H9 (cell line): ENCODE results near the gene RRBP1. TPM values are rescaled to one million over a fixed set of nuclear protein-coding genes. Genes with fewer than 3 reads are reported as not detected.

Source experiments
- DNase-seq: peaks from one replicate; pipeline ENCODE4 v3.0.0-alpha.2; 2017
- H2AFZ ChIP-seq: one replicate; pipeline ENCODE4 v1.6.1; 2013; ENCODE audit warnings: mild to moderate bottlenecking, low read length, control low read depth, moderate library complexity
- H2AK5ac ChIP-seq: 2 replicates; pipeline ENCODE4 v1.6.1; 2013; ENCODE audit warnings: low read length, control low read depth, mixed read lengths; ENCODE audit not compliant: insufficient read length
- H2BK120ac ChIP-seq: one replicate; pipeline ENCODE4 v1.6.1; 2013; ENCODE audit warnings: low read depth, mild to moderate bottlenecking, low read length, control low read depth, inconsistent platforms; ENCODE audit not compliant: poor library complexity, severe bottlenecking
- H2BK12ac ChIP-seq: 2 replicates; pipeline ENCODE4 v1.6.1; 2013; ENCODE audit warnings: low read length, control low read depth, mixed read lengths, low read depth; ENCODE audit not compliant: insufficient read length
- H2BK15ac ChIP-seq: 2 replicates; pipeline ENCODE4 v1.6.1; 2013; ENCODE audit warnings: low read depth, low read length, control low read depth
- H2BK20ac ChIP-seq: one replicate; pipeline ENCODE4 v1.6.1; 2013; ENCODE audit warnings: low read depth, mild to moderate bottlenecking, low read length, control low read depth, inconsistent platforms; ENCODE audit not compliant: poor library complexity, severe bottlenecking
- H2BK5ac ChIP-seq: 2 replicates; pipeline ENCODE4 v1.6.1; 2013; ENCODE audit warnings: low read length, control low read depth, mixed read lengths; ENCODE audit not compliant: insufficient read length
- H3K14ac ChIP-seq: 2 replicates; pipeline ENCODE4 v1.6.1; 2013; ENCODE audit warnings: low read length, control low read depth; ENCODE audit not compliant: insufficient read depth
- H3K18ac ChIP-seq: 2 replicates; pipeline ENCODE4 v1.6.1; 2013; ENCODE audit warnings: low read depth, mild to moderate bottlenecking, mixed read lengths, low read length, control low read depth; ENCODE audit not compliant: insufficient read length
- H3K23ac ChIP-seq: 2 replicates; pipeline ENCODE4 v1.6.1; 2013; ENCODE audit warnings: low read length, control low read depth, mixed read lengths, low read depth; ENCODE audit not compliant: insufficient read length
- H3K23me2 ChIP-seq: 2 replicates; pipeline ENCODE4 v1.6.1; 2013; ENCODE audit warnings: low read depth, mild to moderate bottlenecking, mixed read lengths, low read length, control low read depth; ENCODE audit not compliant: insufficient read length, poor library complexity, severe bottlenecking
- H3K27ac ChIP-seq: 2 replicates; pipeline ENCODE4 v1.5.1; 2013; ENCODE audit warnings: low read length, control low read depth, mixed read lengths, low read depth; ENCODE audit not compliant: insufficient read length
- H3K27me3 ChIP-seq: 2 replicates; pipeline ENCODE4 v1.6.1; 2013; ENCODE audit warnings: low read length, control low read depth, inconsistent platforms; ENCODE audit not compliant: insufficient read depth
- H3K4ac ChIP-seq: 2 replicates; pipeline ENCODE4 v1.6.1; 2013; ENCODE audit warnings: low read depth, mild to moderate bottlenecking, control low read depth, inconsistent platforms, low read length, moderate library complexity
- H3K4me1 ChIP-seq: 2 replicates; pipeline ENCODE4 v1.6.1; 2013; ENCODE audit warnings: low read length, control low read depth, inconsistent platforms; ENCODE audit not compliant: insufficient read depth
- H3K4me2 ChIP-seq: 2 replicates; pipeline ENCODE4 v1.6.1; 2013; ENCODE audit warnings: low read length, control low read depth, mixed read lengths; ENCODE audit not compliant: insufficient read length, insufficient read depth
- H3K56ac ChIP-seq: 2 replicates; pipeline ENCODE4 v1.6.1; 2013; ENCODE audit warnings: low read depth, mild to moderate bottlenecking, mixed read lengths, low read length, control low read depth; ENCODE audit not compliant: insufficient read length
- H3K79me1 ChIP-seq: 2 replicates; pipeline ENCODE4 v1.6.1; 2013; ENCODE audit warnings: low read depth, mild to moderate bottlenecking, moderate library complexity, low read length, control low read depth, inconsistent platforms; ENCODE audit not compliant: insufficient read depth, poor library complexity, severe bottlenecking
- H3K79me2 ChIP-seq: 2 replicates; pipeline ENCODE4 v1.6.1; 2013; ENCODE audit warnings: low read length, control low read depth, inconsistent platforms; ENCODE audit not compliant: insufficient read depth
- H3K9ac ChIP-seq: 2 replicates; pipeline ENCODE4 v1.6.1; 2013; ENCODE audit warnings: low read length, control low read depth, mixed read lengths; ENCODE audit not compliant: insufficient read length; ENCODE audit errors: extremely low read depth
- H3K9me3 ChIP-seq: one replicate; pipeline ENCODE4 v1.6.1; 2013; ENCODE audit warnings: low read depth, low read length, inconsistent platforms; ENCODE audit not compliant: control insufficient read depth
- H3T11ph ChIP-seq: one replicate; pipeline ENCODE4 v1.6.1; 2013; ENCODE audit warnings: mild to moderate bottlenecking, low read length, control low read depth, inconsistent platforms
- H4K20me1 ChIP-seq: one replicate; pipeline ENCODE4 v1.6.1; 2013; ENCODE audit not compliant: control insufficient read depth, insufficient read length, insufficient read depth
- H4K5ac ChIP-seq: 2 replicates; pipeline ENCODE4 v1.6.1; 2013; ENCODE audit warnings: low read depth, mild to moderate bottlenecking, mixed read lengths, low read length, control low read depth; ENCODE audit not compliant: insufficient read length
- H4K8ac ChIP-seq: replicated peaks from 2 replicates; pipeline ENCODE4 v1.6.1; 2013; ENCODE audit warnings: low read length, control low read depth, mixed read lengths, low read depth; ENCODE audit not compliant: insufficient read length
- H4K91ac ChIP-seq: 2 replicates; pipeline ENCODE4 v1.6.1; 2013; ENCODE audit warnings: low read depth, mild to moderate bottlenecking, moderate library complexity, mixed read lengths, low read length, control low read depth; ENCODE audit not compliant: insufficient read length
- H3K27ac Mint-ChIP-seq, 3 experiments: 2 replicates in 2 of 3; 3 replicates in 1 of 3; pipeline ENCODE4 v1.8.0; 2020 to 2021; ENCODE audit warnings: mixed read lengths in 3 of 3, mild to moderate bottlenecking in 1 of 3, moderate library complexity in 1 of 3
- H3K27me3 Mint-ChIP-seq: 2 replicates; pipeline ENCODE4 v1.8.0; 2021; ENCODE audit warnings: low read depth, mild to moderate bottlenecking, moderate library complexity, mixed read lengths
- H3K36me3 Mint-ChIP-seq, 3 experiments: 2 replicates in 2 of 3; 3 replicates in 1 of 3; pipeline ENCODE4 v1.8.0; 2020 to 2021; ENCODE audit warnings: low read depth in 3 of 3, mixed read lengths in 3 of 3; ENCODE audit not compliant: insufficient read depth in 1 of 3
- H3K4me1 Mint-ChIP-seq, 2 experiments: 2 replicates each; pipeline ENCODE4 v1.8.0; 2020; ENCODE audit warnings: mixed read lengths in 2 of 2
- H3K4me3 Mint-ChIP-seq, 2 experiments: 2 replicates in 1 of 2; 3 replicates in 1 of 2; pipeline ENCODE4 v1.8.0; 2020 to 2021; ENCODE audit warnings: mild to moderate bottlenecking in 2 of 2, mixed read lengths in 2 of 2, moderate library complexity in 1 of 2
- H3K9me3 Mint-ChIP-seq, 2 experiments: 2 replicates in 1 of 2; 3 replicates in 1 of 2; pipeline ENCODE4 v1.8.0; 2020; ENCODE audit warnings: mild to moderate bottlenecking in 2 of 2, mixed read lengths in 2 of 2, moderate library complexity in 1 of 2
- CTCF ChIP-seq: fragments of 200-600 bp; sonication (generic); conservative IDR thresholded peaks from 3 replicates; pipeline ENCODE4 v1.8.0; 2021; ENCODE audit warnings: antibody characterized with exemption, mild to moderate bottlenecking
- WGBS: extraction: QIAGEN DNeasy Blood & Tissue Kit; methylation state at CpG from one replicate; pipeline ENCODE4 v1.1.7; 2013; ENCODE audit warnings: missing lambda C conversion rate, low lambda C conversion rate, mixed read lengths; ENCODE audit not compliant: insufficient read length; ENCODE audit errors: extremely low coverage; 5-methylcytosine and 5-hydroxymethylcytosine counted together
- total RNA-seq: library from RNA; stranded (reverse); gene quantifications from 2 replicates; pipeline ENCODE4 v1.2.1, GENCODE V29; 2021

The RRBP1 gene
- total RNA-seq, 1 experiment from 2014 or later = 97.8 TPM

- H3T11ph ChIP-seq = no peak overlapping the region
- H3K79me1 ChIP-seq = peaks cover 3% of the 10 kb centered on the region
- Mint-ChIP-seq H3K27ac (peak overlapping the region in 1 of 3 experiments; percentile 45; a peak in 3 of 7 replicates), H3K36me3 (peaks cover 12 to 19% (median 16%) of the 10 kb centered on the region in 3 experiments), H3K9me3 (peaks cover 7 to 15% of the 10 kb centered on the region in 2 experiments; a peak in 3 of 5 replicates), H3K4me3 (peak overlapping the region; percentile 75 to 81), H3K4me1 (peaks cover 28 to 38% of the 10 kb centered on the region in 2 experiments), H3K27me3 (peaks cover 32% of the 10 kb centered on the region)
- no peak overlapping the region for H2BK120ac ChIP-seq
- no peaks in the 10 kb centered on the region for H3K27me3 ChIP-seq
- H3K56ac ChIP-seq = no peak overlapping the region
- no peak overlapping the region for H3K14ac ChIP-seq
- no peak overlapping the region for H2BK12ac ChIP-seq
- H4K5ac ChIP-seq = no peak overlapping the region
- no peak for DNase-seq
- H3K4me2 ChIP-seq = peak overlapping the region; percentile 49
- no peak overlapping the region for H3K23ac ChIP-seq
- H3K4ac ChIP-seq = no peak overlapping the region
- no peak overlapping the region for H2AK5ac ChIP-seq
- no peak overlapping the region for H2AFZ ChIP-seq
- peaks cover 6% of the 10 kb centered on the region; the same call in 1 of the 2 replicates for H3K4me1 ChIP-seq
- WGBS = no CpG with 5 or more reads among the region's 10 CpGs
- H3K27ac ChIP-seq = no peak overlapping the region
- H4K20me1 ChIP-seq = no peaks in the 10 kb centered on the region
- no peak overlapping the region for H2BK15ac ChIP-seq
- no peak overlapping the region for H3K9ac ChIP-seq
- TF ChIP-seq CTCF = no peak; the same call in 2 of the 3 replicates
- H3K9me3 ChIP-seq = no peaks in the 10 kb centered on the region
- no peak overlapping the region for H4K91ac ChIP-seq
- no peak overlapping the region for H3K18ac ChIP-seq
- peaks cover 9% of the 10 kb centered on the region for H3K23me2 ChIP-seq
- no peak overlapping the region for H2BK5ac ChIP-seq
- peaks cover 12% of the 10 kb centered on the region for H3K79me2 ChIP-seq
- H4K8ac ChIP-seq = no peak overlapping the region
- H2BK20ac ChIP-seq = no peak overlapping the region
Measured at GRCh38 chr20:17682889-17683198, 802 bp upstream of the RRBP1 start.
